Measurements from ENCODE around the gene NDUFA8. TPM values are rescaled to one million over a fixed set of nuclear protein-coding genes. Genes with fewer than 3 reads are reported as not detected.

Gene NDUFA8
- total RNA-seq, 3 donors from 2014 or later (not counting 1 experiment from before 2014, with no cell fraction given), result 6.6 to 15.9 (median 10.8) TPM

GRCh38 chr9:122164286-122164685, 4.7 kb upstream of the NDUFA8 start:
- no peak for TF ChIP-seq CTCF (IDR thresholded peaks at IDR 0.05)
- peaks cover 8 to 12% of the 10 kb centered on the region in 2 donors for H3K4me1 Mint-ChIP-seq
- Histone ChIP-seq H3K4me3 (ENCODE audit: low read length) (no peak overlapping the region), H3K9me3 (ENCODE audit: control insufficient read depth, insufficient read depth, low read length) (no peaks in the 10 kb centered on the region), H3K4me1 (ENCODE audit: control insufficient read depth, insufficient read depth, low read length) (peaks cover 5% of the 10 kb centered on the region), H3K27me3 (ENCODE audit: control insufficient read depth, insufficient read depth, low read length) (no peaks in the 10 kb centered on the region), H3K27ac (ENCODE audit: low read length) (no peak overlapping the region), H3K36me3 (ENCODE audit: control insufficient read depth, insufficient read depth, low read length) (no peaks in the 10 kb centered on the region)
- H3K27me3 Mint-ChIP-seq (ENCODE audit: low read depth in 2 of 2), result peaks cover 32 to 53% of the 10 kb centered on the region in 2 donors
- no peak for DNase-seq
- ATAC-seq, result no peak
- H3K36me3 Mint-ChIP-seq, result peaks cover 7% of the 10 kb centered on the region
- H3K27ac Mint-ChIP-seq, result no peak overlapping the region
- intact Hi-C loops (cut with micrococcal nuclease), result no loop called here
- peaks cover 0 to 3% of the 10 kb centered on the region in 2 donors for H3K9me3 Mint-ChIP-seq
- H3K4me3 Mint-ChIP-seq, result no peak overlapping the region
- WGBS (ENCODE audit: insufficient coverage), result 76% methylated on average over 2 of the region's 2 CpGs

- peaks cover 7% of the 10 kb centered on the region for H3K36me3 Mint-ChIP-seq
- peaks cover 26 to 46% of the 10 kb centered on the region in 2 donors for H3K27me3 Mint-ChIP-seq (ENCODE audit: low read depth in 2 of 2)
- peaks cover 16% of the 10 kb centered on the region for H3K4me1 ChIP-seq (ENCODE audit: control insufficient read depth, insufficient read depth, low read length)
- H3K4me3 ChIP-seq (ENCODE audit: low read length), result no peak overlapping the region
- H3K4me1 Mint-ChIP-seq, result peaks cover 21 to 25% of the 10 kb centered on the region in 2 donors
- H3K36me3 ChIP-seq (ENCODE audit: control insufficient read depth, insufficient read depth, low read length), result no peaks in the 10 kb centered on the region
- TF ChIP-seq CTCF (IDR thresholded peaks at IDR 0.05), result no peak
- no peaks in the 10 kb centered on the region for H3K27me3 ChIP-seq (ENCODE audit: control insufficient read depth, insufficient read depth, low read length)
- H3K4me3 Mint-ChIP-seq, result no peak overlapping the region
- intact Hi-C loops (cut with micrococcal nuclease), result no loop called here
- no peak for ATAC-seq
- no peak overlapping the region for H3K27ac ChIP-seq (ENCODE audit: low read length)
- no peak overlapping the region for H3K27ac Mint-ChIP-seq
- peaks cover 0 to 3% of the 10 kb centered on the region in 2 donors for H3K9me3 Mint-ChIP-seq
- no peak for DNase-seq
- no peaks in the 10 kb centered on the region for H3K9me3 ChIP-seq (ENCODE audit: control insufficient read depth, insufficient read depth, low read length)
Observed at GRCh38 chr9:122162415-122162814, 2.8 kb upstream of the NDUFA8 start.

GRCh38 chr9:122159925-122160246, 307 bp upstream of the NDUFA8 start:
- peaks cover 26 to 39% of the 10 kb centered on the region in 2 donors for H3K27me3 Mint-ChIP-seq (ENCODE audit: low read depth in 2 of 2)
- H3K4me1 Mint-ChIP-seq, result peaks cover 37 to 39% of the 10 kb centered on the region in 2 donors
- no peak for ATAC-seq
- no peaks in the 10 kb centered on the region for H3K9me3 ChIP-seq (ENCODE audit: control insufficient read depth, insufficient read depth, low read length)
- H3K36me3 Mint-ChIP-seq, result peaks cover 7% of the 10 kb centered on the region
- no peaks in the 10 kb centered on the region for H3K36me3 ChIP-seq (ENCODE audit: control insufficient read depth, insufficient read depth, low read length)
- intact Hi-C loops (cut with micrococcal nuclease), result loop anchor here (1.0 to 2.0 kb wide), 2 partner anchors 65 to 104 kb away; partner anchors contain the start of genes MRRF and RBM18
- DNase-seq, result no peak
- WGBS (ENCODE audit: insufficient coverage), result 18% methylated on average over 5 of the region's 6 CpGs
- H3K27me3 ChIP-seq (ENCODE audit: control insufficient read depth, insufficient read depth, low read length), result no peaks in the 10 kb centered on the region
- peak overlapping the region; percentile 99 for H3K4me3 Mint-ChIP-seq
- H3K27ac ChIP-seq (ENCODE audit: low read length), result peak overlapping the region; percentile 69
- H3K4me3 ChIP-seq (ENCODE audit: low read length), result peak overlapping the region; percentile 80
- peaks cover 0 to 3% of the 10 kb centered on the region in 2 donors for H3K9me3 Mint-ChIP-seq
- peak overlapping the region; percentile 93 to 99 for H3K27ac Mint-ChIP-seq
- TF ChIP-seq CTCF (IDR thresholded peaks at IDR 0.05), result no peak
- peaks cover 16% of the 10 kb centered on the region for H3K4me1 ChIP-seq (ENCODE audit: control insufficient read depth, insufficient read depth, low read length)

GRCh38 chr9:122158202-122158601, 1.4 kb downstream of the NDUFA8 start:
- Mint-ChIP-seq H3K4me3 (no peak overlapping the region), H3K9me3 (peaks cover 0 to 3% of the 10 kb centered on the region in 2 donors), H3K36me3 (peaks cover 7% of the 10 kb centered on the region), H3K27me3 (ENCODE audit: low read depth in 2 of 2) (peaks cover 16 to 22% of the 10 kb centered on the region in 2 donors), H3K4me1 (peaks cover 47 to 50% of the 10 kb centered on the region in 2 donors), H3K27ac (peak overlapping the region in 1 of 2 donors; percentile 7)
- TF ChIP-seq CTCF (IDR thresholded peaks at IDR 0.05), result peak; percentile 20
- H3K4me3 ChIP-seq (ENCODE audit: low read length), result no peak overlapping the region
- WGBS (ENCODE audit: insufficient coverage), result 63% methylated on average over 1 of the region's 3 CpGs
- no peaks in the 10 kb centered on the region for H3K9me3 ChIP-seq (ENCODE audit: control insufficient read depth, insufficient read depth, low read length)
- no peaks in the 10 kb centered on the region for H3K27me3 ChIP-seq (ENCODE audit: control insufficient read depth, insufficient read depth, low read length)
- peaks cover 16% of the 10 kb centered on the region for H3K4me1 ChIP-seq (ENCODE audit: control insufficient read depth, insufficient read depth, low read length)
- ATAC-seq, result no peak
- H3K27ac ChIP-seq (ENCODE audit: low read length), result no peak overlapping the region
- intact Hi-C loops (cut with micrococcal nuclease), result loop anchor here (2.0 kb wide), 1 partner anchor 63 kb away; no protein-coding TSS in a partner anchor
- H3K36me3 ChIP-seq (ENCODE audit: control insufficient read depth, insufficient read depth, low read length), result no peaks in the 10 kb centered on the region
- peak in 1 of 2 donors; percentile 61 for DNase-seq

Data from natural killer cell (primary cell).